Thoracic aorta (tissue), 2 donors: Measurements from ENCODE around the gene DISC1. TPM values are rescaled to one million over a fixed set of nuclear protein-coding genes. Genes with fewer than 3 reads are reported as not detected.
A peak's percentile ranks its signal among the peaks of the same experiment; 100 is the strongest.

Experiments
- ATAC-seq: fragments of 150-250 bp; one replicate; pipeline ENCODE4 v1.8.0; 2017; ENCODE audit warnings: low read depth; ENCODE audit not compliant: insufficient number of reproducible peaks, low FRiP score
- DNase-seq: peaks from one replicate; pipeline ENCODE4 v3.0.0-alpha.2; 2020; ENCODE audit warnings: low spot score
- H3K27ac ChIP-seq, 2 donors: fragments of 200-600 bp; sonication (generic); 1 replicate in 1 of 2; 2 replicates in 1 of 2; pipeline ENCODE4 v1.5.1; 2016; ENCODE audit warnings: mild to moderate bottlenecking in 2 of 2, moderate library complexity in 2 of 2
- H3K27me3 ChIP-seq: fragments of 200-600 bp; sonication (generic); replicated peaks from 2 replicates; pipeline ENCODE4 v1.6.0; 2016; ENCODE audit warnings: mild to moderate bottlenecking; ENCODE audit not compliant: insufficient read depth
- H3K36me3 ChIP-seq: fragments of 200-600 bp; sonication (generic); one replicate; pipeline ENCODE4 v1.5.1; 2016
- H3K4me1 ChIP-seq, 2 donors: fragments of 200-600 bp; sonication (generic); 1 replicate in 1 of 2; 2 replicates in 1 of 2; pipeline versions ENCODE4 v1.5.1 to v1.6.0; 2016; ENCODE audit warnings: low read depth in 2 of 2, mild to moderate bottlenecking in 1 of 2; ENCODE audit not compliant: control insufficient read depth in 1 of 2
- H3K4me3 ChIP-seq: fragments of 200-600 bp; sonication (generic); 2 replicates; pipeline ENCODE4 v1.5.1; 2016; ENCODE audit warnings: mild to moderate bottlenecking
- H3K9me3 ChIP-seq: fragments of 200-600 bp; sonication (generic); 2 replicates; pipeline ENCODE4 v1.5.1; 2016
- CTCF ChIP-seq: fragments of 200-600 bp; sonication (generic); IDR thresholded peaks from one replicate; pipeline ENCODE4 v1.5.1; 2019; ENCODE audit warnings: antibody characterized with exemption
- total RNA-seq, 2 donors: library from RNA; depleted of rRNA; stranded (reverse); fragments of >200 nt; gene quantifications; one replicate each; pipeline versions ENCODE4 v1.1.0 to v1.2.3, GENCODE V29; 2016

The DISC1 gene
- total RNA-seq, 2 donors from 2014 or later, result 13.1 to 26.9 TPM

- Histone ChIP-seq H3K36me3 (no peaks in the 10 kb centered on the region), H3K4me3 (no peak overlapping the region), H3K27ac (no peak overlapping the region), H3K9me3 (no peaks in the 10 kb centered on the region), H3K4me1 (no peaks in the 10 kb centered on the region), H3K27me3 (no peaks in the 10 kb centered on the region)
- TF ChIP-seq CTCF, result no peak
- no peak for DNase-seq
- no peak for ATAC-seq
Measured at GRCh38 chr1:231686384-231686783, 59.8 kb downstream of the DISC1 start.

GRCh38 chr1:231688989-231689388 lies 62.4 kb downstream of the DISC1 start:
- Histone ChIP-seq H3K9me3 (no peaks in the 10 kb centered on the region), H3K4me1 (no peaks in the 10 kb centered on the region), H3K27me3 (no peaks in the 10 kb centered on the region), H3K36me3 (no peaks in the 10 kb centered on the region), H3K27ac (no peak overlapping the region), H3K4me3 (no peak overlapping the region)
- no peak for ATAC-seq
- DNase-seq, result no peak
- no peak for TF ChIP-seq CTCF

- H3K9me3 ChIP-seq, result no peaks in the 10 kb centered on the region
- H3K27ac ChIP-seq, result no peak overlapping the region
- H3K4me1 ChIP-seq, result no peaks in the 10 kb centered on the region
- no peaks in the 10 kb centered on the region for H3K27me3 ChIP-seq
- no peak for DNase-seq
- H3K4me3 ChIP-seq, result no peak overlapping the region
- ATAC-seq, result no peak
- no peak for TF ChIP-seq CTCF
- no peaks in the 10 kb centered on the region for H3K36me3 ChIP-seq
Measured at GRCh38 chr1:231690059-231690458, 63.5 kb downstream of the DISC1 start.

GRCh38 chr1:231691618-231692259 lies 65.1 kb downstream of the DISC1 start:
- H3K27me3 ChIP-seq, result no peaks in the 10 kb centered on the region
- peak; percentile 56 for TF ChIP-seq CTCF
- H3K27ac ChIP-seq, result no peak overlapping the region
- ATAC-seq, result no peak
- no peaks in the 10 kb centered on the region for H3K4me1 ChIP-seq
- no peaks in the 10 kb centered on the region for H3K9me3 ChIP-seq
- H3K4me3 ChIP-seq, result no peak overlapping the region
- H3K36me3 ChIP-seq, result no peaks in the 10 kb centered on the region
- DNase-seq, result no peak

- DNase-seq (no peak), ATAC-seq (no peak)
- no peak overlapping the region for H3K27ac ChIP-seq
- no peaks in the 10 kb centered on the region for H3K4me1 ChIP-seq
- no peak for TF ChIP-seq CTCF
- no peak overlapping the region for H3K4me3 ChIP-seq
- no peaks in the 10 kb centered on the region for H3K27me3 ChIP-seq
- no peaks in the 10 kb centered on the region for H3K9me3 ChIP-seq
- H3K36me3 ChIP-seq, result no peaks in the 10 kb centered on the region
Measured at GRCh38 chr1:231693361-231694074, 66.9 kb downstream of the DISC1 start.
